SJCRH30 (cell line): ENCODE data around the gene LYRM7. TPM values are rescaled to one million over a fixed set of nuclear protein-coding genes. Genes with fewer than 3 reads are reported as not detected.

ENCODE experiments used
- DNase-seq, 2 experiments: peaks; one replicate each; pipeline ENCODE4 v3.0.0-alpha.2; 2015 to 2020
- H3K27ac ChIP-seq: fragments of 250-450 bp; sonication (Bioruptor Pico); 2 replicates; pipeline ENCODE4 v1.5.1; 2020; ENCODE audit warnings: mild to moderate bottlenecking, moderate library complexity
- H3K27me3 ChIP-seq: fragments of 250-450 bp; sonication (Bioruptor Pico); 2 replicates; pipeline ENCODE4 v1.5.1; 2020; ENCODE audit warnings: mild to moderate bottlenecking, moderate library complexity
- H3K36me3 ChIP-seq: fragments of 250-450 bp; sonication (Bioruptor Pico); 2 replicates; pipeline ENCODE4 v1.5.1; 2020; ENCODE audit warnings: mild to moderate bottlenecking, moderate library complexity
- H3K4me1 ChIP-seq: fragments of 250-450 bp; sonication (Bioruptor Pico); 2 replicates; pipeline ENCODE4 v1.5.1; 2020; ENCODE audit warnings: mild to moderate bottlenecking, moderate library complexity
- H3K4me3 ChIP-seq: fragments of 250-450 bp; sonication (Bioruptor Pico); 2 replicates; pipeline ENCODE4 v1.5.1; 2020; ENCODE audit warnings: mild to moderate bottlenecking, moderate library complexity
- H3K9me3 ChIP-seq: fragments of 250-450 bp; sonication (Bioruptor Pico); replicated peaks from 2 replicates; pipeline ENCODE4 v1.5.1; 2020; ENCODE audit warnings: mild to moderate bottlenecking, moderate library complexity
- total RNA-seq: library from RNA; depleted of rRNA; stranded (reverse); fragments of >200 nt; shearing (Covaris generic); gene quantifications from 2 replicates; pipeline ENCODE4 v1.2.3, GENCODE V29; 2014

Gene LYRM7
- total RNA-seq, 1 experiment from 2014 or later = 21.8 TPM

- no peak for DNase-seq
- H3K27me3 ChIP-seq = no peaks in the 10 kb centered on the region
- H3K9me3 ChIP-seq = no peaks in the 10 kb centered on the region
- 0 out of 2 replicates have a peak, but pooled peaks cover 3% of the 10 kb centered on the region for H3K36me3 ChIP-seq
- no peaks in the 10 kb centered on the region; the same call in 1 of the 2 replicates for H3K4me1 ChIP-seq
- no peak overlapping the region for H3K4me3 ChIP-seq
- H3K27ac ChIP-seq = no peak overlapping the region
These were observed 25.6 kb downstream of the LYRM7 start for GRCh38 chr5:131196331-131196730.

- H3K27me3 ChIP-seq = no peaks in the 10 kb centered on the region
- peak in 1 of 2 experiments; percentile 22 for DNase-seq
- 0 out of 2 replicates have a peak, but pooled peaks cover 3% of the 10 kb centered on the region for H3K36me3 ChIP-seq
- no peaks in the 10 kb centered on the region for H3K9me3 ChIP-seq
- no peak overlapping the region for H3K4me3 ChIP-seq
- H3K4me1 ChIP-seq = no peaks in the 10 kb centered on the region
- H3K27ac ChIP-seq = no peak overlapping the region
These were observed 27.9 kb downstream of the LYRM7 start for GRCh38 chr5:131198625-131199024.

DNA sequence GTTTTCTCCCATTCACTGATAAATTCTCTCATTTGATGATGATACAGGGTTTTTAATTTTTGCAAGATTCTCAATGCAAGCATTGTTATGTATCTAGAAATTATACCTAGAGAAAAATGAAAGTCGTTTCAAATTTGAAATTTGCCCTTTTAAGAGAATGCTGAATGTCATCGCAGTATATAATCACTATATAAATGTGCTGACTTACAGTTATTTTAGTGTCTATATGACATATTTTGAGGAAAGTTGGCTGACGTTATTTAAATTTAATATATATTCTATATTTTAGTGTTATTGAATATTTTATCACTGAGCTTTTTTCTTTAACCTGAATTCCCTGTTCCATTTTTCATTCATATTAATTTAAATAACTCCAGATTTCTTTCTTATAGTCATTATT lies 29.8 kb downstream of the LYRM7 start:
- Histone ChIP-seq H3K9me3 (no peaks in the 10 kb centered on the region), H3K36me3 (0 out of 2 replicates have a peak, but pooled peaks cover 3% of the 10 kb centered on the region), H3K27ac (no peak overlapping the region), H3K4me1 (no peaks in the 10 kb centered on the region), H3K4me3 (no peak overlapping the region), H3K27me3 (no peaks in the 10 kb centered on the region)
- DNase-seq = no peak

- no peaks in the 10 kb centered on the region for H3K36me3 ChIP-seq
- H3K27ac ChIP-seq = no peak overlapping the region
- DNase-seq = no peak
- H3K9me3 ChIP-seq = no peaks in the 10 kb centered on the region
- no peak overlapping the region for H3K4me3 ChIP-seq
- no peaks in the 10 kb centered on the region for H3K27me3 ChIP-seq
- no peaks in the 10 kb centered on the region; the same call in 1 of the 2 replicates for H3K4me1 ChIP-seq
These were observed 34.2 kb downstream of the LYRM7 start for GRCh38 chr5:131204964-131205363.

GRCh38 chr5:131206061-131206460 lies 35.3 kb downstream of the LYRM7 start:
- Histone ChIP-seq H3K36me3 (no peaks in the 10 kb centered on the region), H3K4me3 (no peak overlapping the region), H3K9me3 (no peaks in the 10 kb centered on the region), H3K27ac (no peak overlapping the region), H3K4me1 (no peaks in the 10 kb centered on the region; the same call in 1 of the 2 replicates), H3K27me3 (no peaks in the 10 kb centered on the region)
- DNase-seq = no peak

GRCh38 chr5:131206772-131207171 lies 36.0 kb downstream of the LYRM7 start:
- Histone ChIP-seq H3K27me3 (no peaks in the 10 kb centered on the region), H3K4me1 (no peaks in the 10 kb centered on the region; the same call in 1 of the 2 replicates), H3K9me3 (no peaks in the 10 kb centered on the region), H3K27ac (no peak overlapping the region), H3K36me3 (no peaks in the 10 kb centered on the region), H3K4me3 (no peak overlapping the region)
- DNase-seq = no peak

- no peaks in the 10 kb centered on the region for H3K36me3 ChIP-seq
- H3K27me3 ChIP-seq = no peaks in the 10 kb centered on the region
- no peak for DNase-seq
- no peak overlapping the region for H3K4me3 ChIP-seq
- no peaks in the 10 kb centered on the region; the same call in 1 of the 2 replicates for H3K4me1 ChIP-seq
- no peaks in the 10 kb centered on the region for H3K9me3 ChIP-seq
- H3K27ac ChIP-seq = no peak overlapping the region
These were observed 38.4 kb downstream of the LYRM7 start for GRCh38 chr5:131209175-131209505.

- no peak overlapping the region for H3K4me3 ChIP-seq
- no peak for DNase-seq
- H3K27me3 ChIP-seq = no peaks in the 10 kb centered on the region
- H3K27ac ChIP-seq = no peak overlapping the region
- no peaks in the 10 kb centered on the region for H3K9me3 ChIP-seq
- H3K36me3 ChIP-seq = no peaks in the 10 kb centered on the region
- H3K4me1 ChIP-seq = no peaks in the 10 kb centered on the region; the same call in 1 of the 2 replicates
These were observed 38.9 kb downstream of the LYRM7 start for GRCh38 chr5:131209506-131210150.

GRCh38 chr5:131210151-131210510 lies 39.4 kb downstream of the LYRM7 start:
- DNase-seq = no peak
- no peak overlapping the region for H3K27ac ChIP-seq
- H3K9me3 ChIP-seq = no peaks in the 10 kb centered on the region
- no peaks in the 10 kb centered on the region for H3K36me3 ChIP-seq
- H3K4me3 ChIP-seq = no peak overlapping the region
- H3K4me1 ChIP-seq = no peaks in the 10 kb centered on the region; the same call in 1 of the 2 replicates
- H3K27me3 ChIP-seq = no peaks in the 10 kb centered on the region

- no peaks in the 10 kb centered on the region for H3K27me3 ChIP-seq
- H3K27ac ChIP-seq = no peak overlapping the region
- no peak for DNase-seq
- H3K36me3 ChIP-seq = no peaks in the 10 kb centered on the region
- no peaks in the 10 kb centered on the region; the same call in 1 of the 2 replicates for H3K4me1 ChIP-seq
- no peak overlapping the region for H3K4me3 ChIP-seq
- H3K9me3 ChIP-seq = no peaks in the 10 kb centered on the region
These were observed 40.9 kb downstream of the LYRM7 start for GRCh38 chr5:131211669-131212068.

GRCh38 chr5:131212471-131213021 lies 41.8 kb downstream of the LYRM7 start:
- Histone ChIP-seq H3K27ac (no peak overlapping the region), H3K4me3 (no peak overlapping the region), H3K4me1 (no peaks in the 10 kb centered on the region; the same call in 1 of the 2 replicates), H3K9me3 (no peaks in the 10 kb centered on the region), H3K27me3 (no peaks in the 10 kb centered on the region), H3K36me3 (no peaks in the 10 kb centered on the region)
- no peak for DNase-seq

- H3K36me3 ChIP-seq = no peaks in the 10 kb centered on the region
- no peaks in the 10 kb centered on the region for H3K4me1 ChIP-seq
- DNase-seq = no peak
- no peak overlapping the region for H3K4me3 ChIP-seq
- H3K9me3 ChIP-seq = no peaks in the 10 kb centered on the region
- H3K27me3 ChIP-seq = no peaks in the 10 kb centered on the region
- no peak overlapping the region for H3K27ac ChIP-seq
These were observed 44.0 kb downstream of the LYRM7 start for GRCh38 chr5:131214609-131215227.

GRCh38 chr5:131217791-131218190 lies 47.0 kb downstream of the LYRM7 start:
- no peaks in the 10 kb centered on the region for H3K36me3 ChIP-seq
- H3K4me1 ChIP-seq = no peaks in the 10 kb centered on the region
- no peak for DNase-seq
- H3K4me3 ChIP-seq = no peak overlapping the region
- H3K27ac ChIP-seq = no peak overlapping the region
- H3K27me3 ChIP-seq = no peaks in the 10 kb centered on the region
- no peaks in the 10 kb centered on the region for H3K9me3 ChIP-seq

GRCh38 chr5:131218392-131218791 lies 47.6 kb downstream of the LYRM7 start:
- Histone ChIP-seq H3K4me1 (no peaks in the 10 kb centered on the region), H3K36me3 (no peaks in the 10 kb centered on the region), H3K27me3 (no peaks in the 10 kb centered on the region), H3K9me3 (no peaks in the 10 kb centered on the region), H3K27ac (no peak overlapping the region), H3K4me3 (no peak overlapping the region)
- DNase-seq = no peak

DNA sequence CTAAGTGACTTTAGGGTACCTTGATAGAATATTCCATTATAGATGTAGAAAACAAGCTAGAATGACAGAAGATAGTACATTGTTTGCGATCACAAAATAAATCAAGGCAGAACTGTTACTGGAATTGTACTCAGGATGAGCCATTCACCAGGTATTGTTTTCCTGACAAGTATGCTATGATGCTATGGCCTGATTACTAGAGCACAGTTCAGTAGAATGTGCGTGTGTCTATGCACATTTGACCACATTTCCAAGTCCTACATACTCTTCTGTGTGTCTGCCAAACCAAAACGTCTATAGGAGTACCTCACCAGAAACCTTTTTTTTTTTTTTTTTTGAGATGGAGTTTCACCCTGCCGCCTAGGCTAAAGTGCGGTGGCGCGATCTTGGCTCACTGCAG lies 49.8 kb downstream of the LYRM7 start:
- Histone ChIP-seq H3K27ac (no peak overlapping the region), H3K4me3 (no peak overlapping the region), H3K9me3 (no peaks in the 10 kb centered on the region), H3K4me1 (no peaks in the 10 kb centered on the region), H3K27me3 (no peaks in the 10 kb centered on the region), H3K36me3 (no peaks in the 10 kb centered on the region)
- DNase-seq = no peak
